HEK293T (cell line): ENCODE results near the gene SEH1L.

Experiments used
- ARNT ChIP-seq: fragments of 450-650 bp; IDR thresholded peaks from 2 replicates; pipeline ENCODE4 v1.6.1; 2017; ENCODE audit warnings: mild to moderate bottlenecking
- BHLHE40 ChIP-seq: fragments of 450-650 bp; IDR thresholded peaks from 2 replicates; pipeline ENCODE4 v1.6.1; 2016; ENCODE audit warnings: mild to moderate bottlenecking, moderate library complexity, borderline replicate concordance
- ELF4 ChIP-seq: fragments of 450-650 bp; IDR thresholded peaks from 2 replicates; pipeline ENCODE4 v1.6.1; 2017; ENCODE audit warnings: antibody characterized with exemption
- FOXA1 ChIP-seq: fragments of 450-650 bp; IDR thresholded peaks from 2 replicates; pipeline ENCODE4 v1.6.1; 2016; ENCODE audit warnings: mild to moderate bottlenecking
- FOXK2 ChIP-seq: fragments of 450-650 bp; IDR thresholded peaks from 2 replicates; pipeline ENCODE4 v1.6.1; 2016; ENCODE audit warnings: mild to moderate bottlenecking
- HDGF ChIP-seq: fragments of 450-650 bp; IDR thresholded peaks from 2 replicates; pipeline ENCODE4 v1.6.1; 2017; ENCODE audit warnings: antibody characterized with exemption, borderline replicate concordance
- NFRKB ChIP-seq: fragments of 450-650 bp; IDR thresholded peaks from 2 replicates; pipeline ENCODE4 v1.6.1; 2016; ENCODE audit warnings: mild to moderate bottlenecking, moderate library complexity
- PKNOX1 ChIP-seq: fragments of 450-650 bp; IDR thresholded peaks from 2 replicates; pipeline ENCODE4 v1.6.1; 2016
- SP1 ChIP-seq: fragments of 450-650 bp; IDR thresholded peaks from 2 replicates; pipeline ENCODE4 v1.6.1; 2017
- SUZ12 ChIP-seq: fragments of 450-650 bp; IDR thresholded peaks from 2 replicates; pipeline ENCODE4 v1.6.1; 2016; ENCODE audit warnings: mild to moderate bottlenecking
- TARDBP ChIP-seq: fragments of 450-650 bp; IDR thresholded peaks from 2 replicates; pipeline ENCODE4 v1.6.1; 2016
- ZNF384 ChIP-seq: fragments of 450-650 bp; IDR thresholded peaks from 2 replicates; pipeline ENCODE4 v1.6.1; 2016

- no peak for TF ChIP-seq BHLHE40
- no peak for TF ChIP-seq ZNF384
- no peak for TF ChIP-seq NFRKB
- no peak for TF ChIP-seq FOXK2
- no peak for TF ChIP-seq HDGF
- no peak for TF ChIP-seq SP1
- no peak for TF ChIP-seq SUZ12
- TF ChIP-seq ELF4 = no peak
- no peak for TF ChIP-seq ARNT
- no peak for TF ChIP-seq FOXA1
- no peak for TF ChIP-seq TARDBP
- no peak for TF ChIP-seq PKNOX1
Observed at GRCh38 chr18:13026583-13027270, 78.9 kb downstream of the SEH1L start.
